Neural crest cell (in vitro differentiated cells): ENCODE data around the gene C2CD2L. TPM values are rescaled to one million over a fixed set of nuclear protein-coding genes. Genes with fewer than 3 reads are reported as not detected.

ENCODE experiments used
- DNase-seq: peaks from one replicate; pipeline ENCODE4 v3.0.0; 2021; ENCODE audit warnings: low read depth, mixed read lengths, low spot score
- H3K27ac Mint-ChIP-seq: one replicate; pipeline ENCODE4 v1.8.0; 2021; ENCODE audit warnings: mild to moderate bottlenecking, mixed read lengths; ENCODE audit not compliant: unreplicated experiment
- H3K27me3 Mint-ChIP-seq: 2 replicates; pipeline ENCODE4 v1.8.0; 2021; ENCODE audit warnings: low read depth, mild to moderate bottlenecking, mixed read lengths
- H3K36me3 Mint-ChIP-seq: 2 replicates; pipeline ENCODE4 v1.8.0; 2021; ENCODE audit warnings: low read depth, mild to moderate bottlenecking, mixed read lengths
- H3K4me1 Mint-ChIP-seq: 2 replicates; pipeline ENCODE4 v1.8.0; 2021; ENCODE audit warnings: mixed read lengths
- H3K4me3 Mint-ChIP-seq: one replicate; pipeline ENCODE4 v1.8.0; 2021; ENCODE audit warnings: mild to moderate bottlenecking, mixed read lengths
- H3K9me3 Mint-ChIP-seq: 2 replicates; pipeline ENCODE4 v1.8.0; 2021; ENCODE audit warnings: mixed read lengths
- total RNA-seq: library from RNA; stranded (reverse); gene quantifications from 2 replicates; pipeline ENCODE4 v1.2.1, GENCODE V29; 2021
- TF ChIP-seq, protein P1 (sequence below): fragments of 200-600 bp; sonication (generic); conservative IDR thresholded peaks from 2 replicates; pipeline ENCODE4 v1.5.0; 2021; ENCODE audit warnings: antibody characterized with exemption, mild to moderate bottlenecking

The C2CD2L gene
- total RNA-seq, 1 donor from 2014 or later, result 9.8 TPM

DNA sequence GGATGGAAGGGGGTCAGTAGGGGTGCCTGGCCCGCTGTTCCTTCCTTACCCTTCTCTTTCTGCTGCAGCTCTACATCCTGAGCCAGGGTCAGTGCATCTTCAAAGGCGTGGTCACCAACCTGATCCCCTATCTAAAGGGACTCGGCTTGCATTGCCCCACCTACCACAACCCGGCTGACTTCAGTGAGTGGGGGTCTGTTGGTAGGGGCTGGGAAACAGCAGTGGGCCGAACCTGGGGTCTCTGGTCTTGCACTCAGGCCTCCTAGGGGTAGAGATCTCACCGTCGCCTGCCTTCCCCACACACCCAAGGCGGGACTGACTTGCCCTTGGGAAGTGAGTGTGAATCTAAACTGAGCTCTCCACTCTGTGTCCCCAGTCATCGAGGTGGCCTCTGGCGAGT lies 49.4 kb downstream of the C2CD2L start:
- H3K9me3 Mint-ChIP-seq, result no peaks in the 10 kb centered on the region
- no peak for DNase-seq
- H3K4me1 Mint-ChIP-seq, result no peaks in the 10 kb centered on the region
- H3K4me3 Mint-ChIP-seq, result no peak overlapping the region
- H3K27me3 Mint-ChIP-seq, result peaks cover 15% of the 10 kb centered on the region
- TF ChIP-seq, protein P1, sequence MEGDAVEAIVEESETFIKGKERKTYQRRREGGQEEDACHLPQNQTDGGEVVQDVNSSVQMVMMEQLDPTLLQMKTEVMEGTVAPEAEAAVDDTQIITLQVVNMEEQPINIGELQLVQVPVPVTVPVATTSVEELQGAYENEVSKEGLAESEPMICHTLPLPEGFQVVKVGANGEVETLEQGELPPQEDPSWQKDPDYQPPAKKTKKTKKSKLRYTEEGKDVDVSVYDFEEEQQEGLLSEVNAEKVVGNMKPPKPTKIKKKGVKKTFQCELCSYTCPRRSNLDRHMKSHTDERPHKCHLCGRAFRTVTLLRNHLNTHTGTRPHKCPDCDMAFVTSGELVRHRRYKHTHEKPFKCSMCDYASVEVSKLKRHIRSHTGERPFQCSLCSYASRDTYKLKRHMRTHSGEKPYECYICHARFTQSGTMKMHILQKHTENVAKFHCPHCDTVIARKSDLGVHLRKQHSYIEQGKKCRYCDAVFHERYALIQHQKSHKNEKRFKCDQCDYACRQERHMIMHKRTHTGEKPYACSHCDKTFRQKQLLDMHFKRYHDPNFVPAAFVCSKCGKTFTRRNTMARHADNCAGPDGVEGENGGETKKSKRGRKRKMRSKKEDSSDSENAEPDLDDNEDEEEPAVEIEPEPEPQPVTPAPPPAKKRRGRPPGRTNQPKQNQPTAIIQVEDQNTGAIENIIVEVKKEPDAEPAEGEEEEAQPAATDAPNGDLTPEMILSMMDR, result no peak
- H3K27ac Mint-ChIP-seq, result no peak overlapping the region
- H3K36me3 Mint-ChIP-seq, result no peaks in the 10 kb centered on the region

DNA sequence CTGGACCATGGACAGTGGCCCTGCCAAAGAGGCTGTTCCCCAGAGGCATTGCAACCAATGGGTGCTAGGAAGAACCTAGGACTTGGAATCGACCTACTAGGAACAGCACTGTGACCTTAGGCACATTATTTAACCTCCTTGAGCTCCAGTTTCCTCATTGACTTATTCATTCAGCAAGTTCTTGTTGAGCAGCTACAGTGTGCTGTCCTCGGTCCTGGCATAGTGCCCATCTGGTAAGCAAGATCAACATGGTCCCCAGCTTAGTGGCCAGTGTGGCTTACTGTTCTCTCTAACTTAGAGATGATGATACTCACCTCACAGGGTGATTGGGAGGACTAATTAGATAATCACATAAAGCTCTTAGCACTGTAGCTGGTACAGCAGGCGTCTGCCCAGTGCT lies 49.9 kb downstream of the C2CD2L start:
- Mint-ChIP-seq H3K36me3 (no peaks in the 10 kb centered on the region), H3K4me1 (no peaks in the 10 kb centered on the region), H3K9me3 (no peaks in the 10 kb centered on the region), H3K27me3 (peaks cover 12% of the 10 kb centered on the region), H3K27ac (no peak overlapping the region), H3K4me3 (no peak overlapping the region)
- TF ChIP-seq, protein P1, result no peak
- no peak for DNase-seq

DNA sequence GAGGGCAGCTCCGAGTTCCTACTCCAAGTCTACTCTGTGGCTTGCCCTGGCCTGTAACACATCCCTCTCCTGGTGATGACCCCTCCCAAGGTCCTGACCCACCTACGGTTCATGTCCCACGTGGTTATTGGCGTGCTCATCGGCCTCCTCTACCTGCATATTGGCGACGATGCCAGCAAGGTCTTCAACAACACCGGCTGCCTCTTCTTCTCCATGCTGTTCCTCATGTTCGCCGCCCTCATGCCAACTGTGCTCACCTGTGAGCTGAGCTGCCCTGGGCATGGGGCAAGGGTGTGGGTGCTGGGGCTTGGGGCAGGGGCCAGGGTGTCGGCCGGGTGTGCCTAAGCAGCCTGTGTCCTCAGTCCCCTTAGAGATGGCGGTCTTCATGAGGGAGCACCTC lies 51.3 kb downstream of the C2CD2L start:
- H3K27me3 Mint-ChIP-seq, result peaks cover 6% of the 10 kb centered on the region
- no peaks in the 10 kb centered on the region for H3K4me1 Mint-ChIP-seq
- H3K4me3 Mint-ChIP-seq, result no peak overlapping the region
- TF ChIP-seq, protein P1, result no peak
- no peak for DNase-seq
- no peak overlapping the region for H3K27ac Mint-ChIP-seq
- H3K36me3 Mint-ChIP-seq, result no peaks in the 10 kb centered on the region
- H3K9me3 Mint-ChIP-seq, result no peaks in the 10 kb centered on the region

DNA sequence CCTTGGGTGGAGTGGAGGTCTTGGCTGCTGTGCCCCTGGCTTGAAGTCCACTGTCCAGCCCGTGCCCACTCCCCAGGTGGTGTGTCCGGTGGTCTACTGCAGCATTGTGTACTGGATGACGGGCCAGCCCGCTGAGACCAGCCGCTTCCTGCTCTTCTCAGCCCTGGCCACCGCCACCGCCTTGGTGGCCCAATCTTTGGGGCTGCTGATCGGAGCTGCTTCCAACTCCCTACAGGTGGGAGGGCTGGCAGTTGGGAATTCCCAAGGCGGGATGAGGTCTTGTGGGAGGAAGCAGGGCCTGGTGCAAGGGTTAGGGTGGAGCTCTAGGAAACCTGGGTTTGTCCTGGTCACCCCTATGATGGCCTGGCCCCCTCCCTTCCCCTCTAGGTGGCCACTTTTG lies 53.0 kb downstream of the C2CD2L start:
- no peak overlapping the region for H3K27ac Mint-ChIP-seq
- H3K4me3 Mint-ChIP-seq, result no peak overlapping the region
- DNase-seq, result no peak
- no peaks in the 10 kb centered on the region for H3K27me3 Mint-ChIP-seq
- no peaks in the 10 kb centered on the region for H3K36me3 Mint-ChIP-seq
- no peaks in the 10 kb centered on the region for H3K4me1 Mint-ChIP-seq
- no peaks in the 10 kb centered on the region for H3K9me3 Mint-ChIP-seq
- TF ChIP-seq, protein P1, result no peak

DNA sequence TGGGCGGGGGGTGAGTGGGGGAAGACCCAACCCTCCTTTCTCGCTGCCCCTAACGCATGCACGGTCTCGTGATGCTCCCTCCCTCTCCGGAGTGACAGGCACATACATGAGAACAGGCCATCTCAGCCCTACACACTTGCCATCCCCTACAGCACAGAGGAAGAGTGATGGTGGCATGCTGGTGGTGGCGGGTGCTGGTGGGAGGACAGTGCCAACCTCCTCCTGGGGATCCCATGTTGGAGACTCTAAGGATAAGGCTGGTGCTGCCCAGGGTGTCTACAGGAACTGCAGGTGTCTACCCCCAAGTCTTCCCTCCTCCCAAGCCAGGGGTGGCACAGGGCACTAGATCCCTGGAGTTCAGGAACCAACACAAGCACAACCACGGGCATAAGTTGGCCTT lies 54.7 kb downstream of the C2CD2L start:
- H3K4me3 Mint-ChIP-seq, result no peak overlapping the region

More for the DNA sequence above, 54.7 kb downstream of the C2CD2L start:
- Mint-ChIP-seq H3K27ac (peak overlapping the region; percentile 43), H3K4me1 (no peaks in the 10 kb centered on the region), H3K36me3 (no peaks in the 10 kb centered on the region), H3K27me3 (no peaks in the 10 kb centered on the region), H3K9me3 (no peaks in the 10 kb centered on the region)
- DNase-seq, result no peak
- TF ChIP-seq, protein P1, result no peak
